Skeletal muscle tissue (tissue), 4 donors: Measurements from ENCODE around the gene CKAP4. TPM values are rescaled to one million over a fixed set of nuclear protein-coding genes. Genes with fewer than 3 reads are reported as not detected.

Experiments
- H3K27ac ChIP-seq: one replicate; pipeline ENCODE4 v1.7.0; 2013; ENCODE audit warnings: mild to moderate bottlenecking, low read depth, low read length, inconsistent platforms
- H3K27me3 ChIP-seq, 3 donors: one replicate each; pipeline ENCODE4 v1.7.0; 2013; ENCODE audit warnings: low read length in 3 of 3; ENCODE audit not compliant: control insufficient read depth in 3 of 3, insufficient read depth in 3 of 3
- H3K36me3 ChIP-seq, 3 donors: one replicate each; pipeline ENCODE4 v1.7.0; 2013; ENCODE audit warnings: low read length in 3 of 3; ENCODE audit not compliant: control insufficient read depth in 3 of 3, insufficient read depth in 3 of 3
- H3K4me1 ChIP-seq, 3 donors: one replicate each; pipeline ENCODE4 v1.7.0; 2013; ENCODE audit warnings: low read length in 3 of 3, mild to moderate bottlenecking in 3 of 3; ENCODE audit not compliant: control insufficient read depth in 3 of 3, insufficient read depth in 3 of 3
- H3K4me3 ChIP-seq, 3 donors: one replicate each; pipeline ENCODE4 v1.7.0; 2013; ENCODE audit warnings: low read length in 3 of 3
- H3K9ac ChIP-seq, 3 donors: one replicate each; pipeline ENCODE4 v1.7.0; 2013; ENCODE audit warnings: low read length in 3 of 3, mild to moderate bottlenecking in 3 of 3, moderate library complexity in 2 of 3, low read depth in 1 of 3
- H3K9me3 ChIP-seq, 3 donors: one replicate each; pipeline ENCODE4 v1.7.0; 2013; ENCODE audit warnings: low read length in 3 of 3; ENCODE audit not compliant: control insufficient read depth in 3 of 3
- total RNA-seq: library from RNA; depleted of rRNA; stranded (reverse); fragments of >200 nt; gene quantifications from one replicate; pipeline ENCODE4 v1.2.3, GENCODE V29; 2014
- donor health status: Osteomylitis.

The CKAP4 gene
- total RNA-seq, 1 donor from 2014 or later: 36.0 TPM

GRCh38 chr12:106213662-106214061, 34.2 kb downstream of the CKAP4 start:
- H3K27me3 ChIP-seq: no peaks in the 10 kb centered on the region
- no peak overlapping the region for H3K4me3 ChIP-seq
- no peak overlapping the region for H3K9ac ChIP-seq
- no peak overlapping the region for H3K27ac ChIP-seq
- H3K9me3 ChIP-seq: no peaks in the 10 kb centered on the region
- H3K4me1 ChIP-seq: no peaks in the 10 kb centered on the region
- H3K36me3 ChIP-seq: no peaks in the 10 kb centered on the region

- Histone ChIP-seq H3K9me3 (no peaks in the 10 kb centered on the region), H3K4me3 (no peak overlapping the region), H3K36me3 (no peaks in the 10 kb centered on the region), H3K4me1 (no peaks in the 10 kb centered on the region), H3K27ac (no peak overlapping the region), H3K9ac (no peak overlapping the region), H3K27me3 (no peaks in the 10 kb centered on the region)
Observed at GRCh38 chr12:106211973-106212372, 35.8 kb downstream of the CKAP4 start.

GRCh38 chr12:106205208-106206069, 42.4 kb downstream of the CKAP4 start:
- no peaks in the 10 kb centered on the region for H3K27me3 ChIP-seq
- no peak overlapping the region for H3K27ac ChIP-seq

GRCh38 chr12:106204312-106204711, 43.5 kb downstream of the CKAP4 start:
- Histone ChIP-seq H3K36me3 (no peaks in the 10 kb centered on the region), H3K4me3 (no peak overlapping the region), H3K27ac (no peak overlapping the region), H3K4me1 (peaks cover 8 to 11% (median 10%) of the 10 kb centered on the region in 3 donors), H3K27me3 (no peaks in the 10 kb centered on the region), H3K9me3 (no peaks in the 10 kb centered on the region), H3K9ac (no peak overlapping the region)

More at GRCh38 chr12:106205208-106206069, 42.4 kb downstream of the CKAP4 start:
- Histone ChIP-seq H3K36me3 (no peaks in the 10 kb centered on the region), H3K4me3 (no peak overlapping the region), H3K4me1 (peaks cover 8 to 11% (median 10%) of the 10 kb centered on the region in 3 donors), H3K9me3 (no peaks in the 10 kb centered on the region), H3K9ac (peak overlapping the region in 1 of 3 donors; percentile 25)

GRCh38 chr12:106197906-106198623, 49.8 kb downstream of the CKAP4 start:
- Histone ChIP-seq H3K9ac (no peak overlapping the region), H3K4me3 (no peak overlapping the region), H3K4me1 (peaks cover 33 to 40% (median 37%) of the 10 kb centered on the region in 3 donors)

GRCh38 chr12:106195621-106196027, 52.2 kb downstream of the CKAP4 start:
- no peaks in the 10 kb centered on the region for H3K27me3 ChIP-seq
- H3K4me1 ChIP-seq: peaks cover 30 to 41% (median 33%) of the 10 kb centered on the region in 3 donors
- H3K9ac ChIP-seq: peak overlapping the region in 1 of 3 donors; percentile 58
- no peaks in the 10 kb centered on the region for H3K9me3 ChIP-seq
- H3K27ac ChIP-seq: peak overlapping the region; percentile 51
- peak overlapping the region in 1 of 3 donors; percentile 6 for H3K4me3 ChIP-seq
- H3K36me3 ChIP-seq: no peaks in the 10 kb centered on the region

More at GRCh38 chr12:106197906-106198623, 49.8 kb downstream of the CKAP4 start:
- H3K9me3 ChIP-seq: no peaks in the 10 kb centered on the region
- no peaks in the 10 kb centered on the region for H3K36me3 ChIP-seq
- H3K27me3 ChIP-seq: no peaks in the 10 kb centered on the region
- H3K27ac ChIP-seq: no peak overlapping the region

- peaks cover 30 to 38% (median 33%) of the 10 kb centered on the region in 3 donors for H3K4me1 ChIP-seq
- H3K4me3 ChIP-seq: no peak overlapping the region
- no peaks in the 10 kb centered on the region for H3K36me3 ChIP-seq
- no peak overlapping the region for H3K9ac ChIP-seq
- no peak overlapping the region for H3K27ac ChIP-seq
- H3K27me3 ChIP-seq: no peaks in the 10 kb centered on the region
- no peaks in the 10 kb centered on the region for H3K9me3 ChIP-seq
Observed at GRCh38 chr12:106194351-106194750, 53.5 kb downstream of the CKAP4 start.

- H3K36me3 ChIP-seq: no peaks in the 10 kb centered on the region
- no peaks in the 10 kb centered on the region for H3K27me3 ChIP-seq
- no peak overlapping the region for H3K9ac ChIP-seq
- no peaks in the 10 kb centered on the region for H3K9me3 ChIP-seq
- H3K4me3 ChIP-seq: no peak overlapping the region
- no peak overlapping the region for H3K27ac ChIP-seq
- peaks cover 30 to 38% (median 33%) of the 10 kb centered on the region in 3 donors for H3K4me1 ChIP-seq
Observed at GRCh38 chr12:106193394-106194215, 54.2 kb downstream of the CKAP4 start.

- Histone ChIP-seq H3K4me1 (peaks cover 30 to 38% (median 33%) of the 10 kb centered on the region in 3 donors), H3K4me3 (no peak overlapping the region), H3K9me3 (no peaks in the 10 kb centered on the region), H3K9ac (no peak overlapping the region), H3K36me3 (no peaks in the 10 kb centered on the region), H3K27me3 (no peaks in the 10 kb centered on the region), H3K27ac (no peak overlapping the region)
Observed at GRCh38 chr12:106192659-106193393, 55.0 kb downstream of the CKAP4 start.
